GM12892 (cell line): ENCODE results near the gene OR52M1.
"Not testable (repeated sequence)": the region's sequence is repeated elsewhere in the genome, so short reads cannot be mapped to it uniquely, and the experiment has no call there.

Experiments used
- POLR2A ChIP-seq: IDR thresholded peaks from 2 replicates; pipeline ENCODE4 v1.6.1; 2011; ENCODE audit warnings: low read depth, low read length, control low read depth
- POLR2AphosphoS5 ChIP-seq: IDR thresholded peaks from 2 replicates; pipeline ENCODE4 v1.6.1; 2011; ENCODE audit warnings: low read depth, low read length, control low read depth

- not testable (repeated sequence) for TF ChIP-seq POLR2A, POLR2AphosphoS5
Measured at GRCh38 chr11:4531686-4532085, 13.3 kb upstream of the OR52M1 start.
